Kidney epithelial cell (primary cell): Measurements from ENCODE around the gene SPIC. TPM values are rescaled to one million over a fixed set of nuclear protein-coding genes. Genes with fewer than 3 reads are reported as not detected.

ENCODE experiments used
- DNase-seq: peaks from one replicate; pipeline ENCODE4 v3.0.0-alpha.2; 2010; ENCODE audit warnings: low read depth
- H3K27me3 ChIP-seq: 2 replicates; pipeline ENCODE4 v1.6.0; 2011; ENCODE audit warnings: low read length; ENCODE audit not compliant: control insufficient read depth, insufficient read depth
- H3K36me3 ChIP-seq: 2 replicates; pipeline ENCODE4 v1.5.1; 2011; ENCODE audit warnings: low read length; ENCODE audit not compliant: control insufficient read depth, insufficient read depth
- H3K4me3 ChIP-seq: 2 replicates; pipeline ENCODE4 v1.5.1; 2011; ENCODE audit warnings: low read depth, mild to moderate bottlenecking, control low read depth, low read length
- total RNA-seq: library from RNA; depleted of rRNA; stranded (reverse); fragments of >200 nt; gene quantifications from 2 replicates; pipeline ENCODE4 v1.2.3, GENCODE V29; 2015
- TF ChIP-seq, protein P1 (sequence below): IDR thresholded peaks from 2 replicates; pipeline ENCODE4 v1.5.1; 2011; ENCODE audit warnings: mild to moderate bottlenecking, moderate library complexity, low read length, control low read depth, inconsistent platforms; ENCODE audit not compliant: insufficient read depth, poor library complexity, severe bottlenecking

Gene SPIC
- total RNA-seq, 1 donor from 2014 or later: not detected

DNA sequence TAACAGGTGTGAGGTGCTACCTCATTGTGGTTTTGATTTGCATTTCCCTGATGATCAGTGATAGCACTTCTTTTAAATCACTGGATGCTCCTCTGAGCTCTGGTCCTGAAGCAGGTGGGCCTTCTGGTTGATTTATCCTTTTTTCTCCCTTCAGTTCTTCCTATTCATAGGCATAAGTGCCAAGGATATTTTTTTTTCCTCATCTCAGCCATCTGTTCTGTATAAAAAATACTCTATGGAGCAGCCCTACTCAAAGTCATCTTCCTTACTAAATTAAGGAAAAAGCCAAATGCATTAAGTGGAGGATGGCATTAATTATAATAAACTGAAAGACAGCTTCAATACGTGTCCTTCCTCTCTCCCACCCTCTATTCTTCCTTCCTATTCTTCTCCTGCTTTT, 18.4 kb downstream of the SPIC start:
- Histone ChIP-seq H3K4me3 (no peak overlapping the region), H3K36me3 (no peaks in the 10 kb centered on the region), H3K27me3 (no peaks in the 10 kb centered on the region)
- DNase-seq: no peak
- TF ChIP-seq, protein P1, sequence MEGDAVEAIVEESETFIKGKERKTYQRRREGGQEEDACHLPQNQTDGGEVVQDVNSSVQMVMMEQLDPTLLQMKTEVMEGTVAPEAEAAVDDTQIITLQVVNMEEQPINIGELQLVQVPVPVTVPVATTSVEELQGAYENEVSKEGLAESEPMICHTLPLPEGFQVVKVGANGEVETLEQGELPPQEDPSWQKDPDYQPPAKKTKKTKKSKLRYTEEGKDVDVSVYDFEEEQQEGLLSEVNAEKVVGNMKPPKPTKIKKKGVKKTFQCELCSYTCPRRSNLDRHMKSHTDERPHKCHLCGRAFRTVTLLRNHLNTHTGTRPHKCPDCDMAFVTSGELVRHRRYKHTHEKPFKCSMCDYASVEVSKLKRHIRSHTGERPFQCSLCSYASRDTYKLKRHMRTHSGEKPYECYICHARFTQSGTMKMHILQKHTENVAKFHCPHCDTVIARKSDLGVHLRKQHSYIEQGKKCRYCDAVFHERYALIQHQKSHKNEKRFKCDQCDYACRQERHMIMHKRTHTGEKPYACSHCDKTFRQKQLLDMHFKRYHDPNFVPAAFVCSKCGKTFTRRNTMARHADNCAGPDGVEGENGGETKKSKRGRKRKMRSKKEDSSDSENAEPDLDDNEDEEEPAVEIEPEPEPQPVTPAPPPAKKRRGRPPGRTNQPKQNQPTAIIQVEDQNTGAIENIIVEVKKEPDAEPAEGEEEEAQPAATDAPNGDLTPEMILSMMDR: no peak

- Histone ChIP-seq H3K4me3 (no peak overlapping the region), H3K27me3 (no peaks in the 10 kb centered on the region), H3K36me3 (no peaks in the 10 kb centered on the region)
- no peak for DNase-seq
- TF ChIP-seq, protein P1: no peak
These were observed 23.1 kb downstream of the SPIC start for GRCh38 chr12:101498252-101498651.

- no peaks in the 10 kb centered on the region for H3K27me3 ChIP-seq
- H3K36me3 ChIP-seq: no peaks in the 10 kb centered on the region
- no peak overlapping the region for H3K4me3 ChIP-seq
- DNase-seq: no peak
- TF ChIP-seq, protein P1: no peak
These were observed 26.4 kb downstream of the SPIC start for GRCh38 chr12:101501410-101501995.

GRCh38 chr12:101521136-101521535, 46.0 kb downstream of the SPIC start:
- no peaks in the 10 kb centered on the region for H3K36me3 ChIP-seq
- H3K27me3 ChIP-seq: no peaks in the 10 kb centered on the region
- TF ChIP-seq, protein P1: no peak
- no peak for DNase-seq
- H3K4me3 ChIP-seq: no peak overlapping the region

DNA sequence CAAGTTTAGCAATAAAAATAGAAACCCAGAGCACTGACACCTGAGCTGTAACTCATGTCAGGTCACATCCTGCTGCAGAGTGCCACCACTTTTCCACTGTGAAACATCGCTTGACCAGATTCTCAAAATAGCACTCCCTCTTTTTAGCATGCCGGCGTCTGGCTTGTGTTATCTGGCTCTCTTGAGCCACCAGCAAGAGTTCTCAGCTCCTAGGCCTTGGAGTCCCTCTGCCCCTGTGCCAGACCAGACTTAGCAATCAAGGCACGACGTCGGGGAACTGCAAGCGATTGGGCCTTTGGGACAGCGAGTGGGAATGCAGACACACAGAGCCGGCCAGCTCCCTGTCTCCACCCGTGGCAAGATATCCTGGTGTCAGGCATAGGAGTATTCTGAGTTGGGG, 52.5 kb downstream of the SPIC start:
- Histone ChIP-seq H3K27me3 (no peaks in the 10 kb centered on the region), H3K36me3 (no peaks in the 10 kb centered on the region), H3K4me3 (no peak overlapping the region)
- TF ChIP-seq, protein P1: no peak
- DNase-seq: no peak

DNA sequence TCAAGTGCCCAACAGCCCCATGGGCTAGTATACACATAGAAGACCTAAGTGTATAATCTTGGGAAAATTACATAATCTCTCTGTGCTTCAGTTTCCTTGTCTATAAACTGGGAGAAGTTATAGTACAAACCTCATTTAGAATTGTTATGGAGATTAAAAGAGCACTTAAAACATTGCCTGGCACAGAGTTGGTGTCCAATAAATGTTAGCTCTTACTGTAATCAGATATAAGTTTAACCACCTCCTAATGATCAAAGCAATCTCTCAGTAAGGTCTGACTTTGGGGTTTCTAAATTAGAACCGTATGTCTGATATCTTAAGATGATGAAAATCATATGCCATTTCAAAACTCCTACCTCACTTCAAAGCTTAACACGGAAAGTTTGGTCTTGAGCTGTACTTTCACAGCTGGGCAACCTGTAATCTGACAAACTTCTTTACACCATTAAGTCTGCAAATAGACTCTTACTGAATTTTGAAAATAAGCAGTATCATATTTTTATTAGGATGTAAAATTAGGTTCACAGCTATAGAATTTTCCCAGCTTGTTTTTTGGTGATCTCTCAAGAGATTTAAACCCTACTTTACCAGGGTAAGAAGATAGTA, 61.0 kb downstream of the SPIC start:
- Histone ChIP-seq H3K36me3 (no peaks in the 10 kb centered on the region), H3K27me3 (no peaks in the 10 kb centered on the region), H3K4me3 (no peak overlapping the region)
- TF ChIP-seq, protein P1: no peak
- no peak for DNase-seq
